Neural progenitor cell (in vitro differentiated cells): Measurements from ENCODE around the gene ANKRD2. TPM values are rescaled to one million over a fixed set of nuclear protein-coding genes. Genes with fewer than 3 reads are reported as not detected.
"Not testable (repeated sequence)": the region's sequence is repeated elsewhere in the genome, so short reads cannot be mapped to it uniquely, and the experiment has no call there.

ENCODE experiments used
- DNase-seq: peaks from one replicate; pipeline ENCODE4 v3.0.0-alpha.2; 2016; ENCODE audit warnings: low spot score
- H2AFZ ChIP-seq: fragments of 200-600 bp; sonication (generic); replicated peaks from 2 replicates; pipeline ENCODE4 v1.6.1; 2016; ENCODE audit warnings: antibody characterized with exemption
- H3F3A ChIP-seq: fragments of 200-600 bp; sonication (generic); 2 replicates; pipeline ENCODE4 v1.6.1; 2016; ENCODE audit warnings: antibody characterized with exemption, low read depth
- H3K27ac ChIP-seq: fragments of 200-600 bp; sonication (generic); 2 replicates; pipeline ENCODE4 v1.5.1; 2016; ENCODE audit warnings: mild to moderate bottlenecking
- H3K27me3 ChIP-seq: fragments of 200-600 bp; sonication (generic); 2 replicates; pipeline ENCODE4 v1.6.1; 2016; ENCODE audit warnings: mild to moderate bottlenecking, moderate library complexity
- H3K36me3 ChIP-seq: fragments of 200-600 bp; sonication (generic); 2 replicates; pipeline ENCODE4 v1.5.1; 2016
- H3K4me1 ChIP-seq: fragments of 200-600 bp; sonication (generic); 2 replicates; pipeline ENCODE4 v1.6.1; 2016; ENCODE audit warnings: mixed run types
- H3K4me2 ChIP-seq: fragments of 200-600 bp; sonication (generic); 2 replicates; pipeline ENCODE4 v1.6.1; 2016
- H3K4me3 ChIP-seq: fragments of 200-600 bp; sonication (generic); 2 replicates; pipeline ENCODE4 v1.5.1; 2016
- H3K79me2 ChIP-seq: fragments of 200-600 bp; sonication (generic); 2 replicates; pipeline ENCODE4 v1.6.1; 2016; ENCODE audit warnings: low read depth
- H3K9ac ChIP-seq: fragments of 200-600 bp; sonication (generic); 2 replicates; pipeline ENCODE4 v1.6.1; 2016
- H3K9me3 ChIP-seq: fragments of 200-600 bp; sonication (generic); 2 replicates; pipeline ENCODE4 v1.5.1; 2016; ENCODE audit warnings: low read depth
- H4K20me1 ChIP-seq: fragments of 200-600 bp; sonication (generic); 2 replicates; pipeline ENCODE4 v1.6.1; 2016; ENCODE audit warnings: low read depth
- H3K27ac Mint-ChIP-seq: 3 replicates; pipeline ENCODE4 v1.8.0; 2021; ENCODE audit warnings: mixed read lengths
- H3K27me3 Mint-ChIP-seq: 2 replicates; pipeline ENCODE4 v1.8.0; 2022; ENCODE audit warnings: low read depth, mild to moderate bottlenecking, inconsistent platforms, moderate library complexity, mixed read lengths; ENCODE audit not compliant: insufficient read depth
- H3K36me3 Mint-ChIP-seq: 3 replicates; pipeline ENCODE4 v1.8.0; 2021; ENCODE audit warnings: mixed read lengths
- H3K4me1 Mint-ChIP-seq: 3 replicates; pipeline ENCODE4 v1.8.0; 2021; ENCODE audit warnings: mixed read lengths
- H3K4me3 Mint-ChIP-seq: 3 replicates; pipeline ENCODE4 v1.8.0; 2021; ENCODE audit warnings: mild to moderate bottlenecking, moderate library complexity, mixed read lengths
- H3K9me3 Mint-ChIP-seq: 3 replicates; pipeline ENCODE4 v1.8.0; 2020; ENCODE audit warnings: mixed read lengths
- EZH2 ChIP-seq: fragments of 200-600 bp; sonication (generic); IDR thresholded peaks from 2 replicates; pipeline ENCODE4 v1.6.1; 2017; ENCODE audit warnings: antibody characterized with exemption, mild to moderate bottlenecking, moderate library complexity
- EZH2phosphoT487 ChIP-seq: fragments of 200-600 bp; sonication (generic); IDR thresholded peaks from 2 replicates; pipeline ENCODE4 v1.6.1; 2017; ENCODE audit warnings: antibody characterized with exemption
- total RNA-seq: library from RNA; depleted of rRNA; stranded (reverse); fragments of >200 nt; gene quantifications from 2 replicates; pipeline ENCODE4 v1.2.3, GENCODE V29; 2015; ENCODE audit warnings: low replicate concordance
- TF ChIP-seq, protein P1 (sequence below): fragments of 200-600 bp; sonication (generic); IDR thresholded peaks from 2 replicates; pipeline ENCODE4 v1.5.1; 2017; ENCODE audit warnings: antibody characterized with exemption, mild to moderate bottlenecking

The ANKRD2 gene
- total RNA-seq, 1 donor from 2014 or later: not detected

- Histone ChIP-seq H3K36me3 (no peaks in the 10 kb centered on the region), H3K27ac (no peak overlapping the region), H3K27me3 (no peaks in the 10 kb centered on the region), H3K4me1 (no peaks in the 10 kb centered on the region), H3F3A (no peaks in the 10 kb centered on the region), H3K9ac (no peak overlapping the region), H2AFZ (no peak overlapping the region), H3K4me3 (no peak overlapping the region), H3K4me2 (no peak overlapping the region), H3K79me2 (no peaks in the 10 kb centered on the region), H4K20me1 (peaks cover 6% of the 10 kb centered on the region), H3K9me3 (no peaks in the 10 kb centered on the region)
- peaks cover 2% of the 10 kb centered on the region for H3K4me1 Mint-ChIP-seq
- no peak overlapping the region for H3K27ac Mint-ChIP-seq
- no peak overlapping the region for H3K4me3 Mint-ChIP-seq
- H3K36me3 Mint-ChIP-seq: peaks cover 6% of the 10 kb centered on the region
- TF ChIP-seq EZH2: no peak
- TF ChIP-seq, protein P1, sequence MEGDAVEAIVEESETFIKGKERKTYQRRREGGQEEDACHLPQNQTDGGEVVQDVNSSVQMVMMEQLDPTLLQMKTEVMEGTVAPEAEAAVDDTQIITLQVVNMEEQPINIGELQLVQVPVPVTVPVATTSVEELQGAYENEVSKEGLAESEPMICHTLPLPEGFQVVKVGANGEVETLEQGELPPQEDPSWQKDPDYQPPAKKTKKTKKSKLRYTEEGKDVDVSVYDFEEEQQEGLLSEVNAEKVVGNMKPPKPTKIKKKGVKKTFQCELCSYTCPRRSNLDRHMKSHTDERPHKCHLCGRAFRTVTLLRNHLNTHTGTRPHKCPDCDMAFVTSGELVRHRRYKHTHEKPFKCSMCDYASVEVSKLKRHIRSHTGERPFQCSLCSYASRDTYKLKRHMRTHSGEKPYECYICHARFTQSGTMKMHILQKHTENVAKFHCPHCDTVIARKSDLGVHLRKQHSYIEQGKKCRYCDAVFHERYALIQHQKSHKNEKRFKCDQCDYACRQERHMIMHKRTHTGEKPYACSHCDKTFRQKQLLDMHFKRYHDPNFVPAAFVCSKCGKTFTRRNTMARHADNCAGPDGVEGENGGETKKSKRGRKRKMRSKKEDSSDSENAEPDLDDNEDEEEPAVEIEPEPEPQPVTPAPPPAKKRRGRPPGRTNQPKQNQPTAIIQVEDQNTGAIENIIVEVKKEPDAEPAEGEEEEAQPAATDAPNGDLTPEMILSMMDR: no peak
- TF ChIP-seq EZH2phosphoT487: no peak
- peaks cover 6% of the 10 kb centered on the region for H3K9me3 Mint-ChIP-seq
- no peak for DNase-seq
- H3K27me3 Mint-ChIP-seq: peaks cover 5% of the 10 kb centered on the region
Measured at GRCh38 chr10:97525683-97526110, 46.9 kb upstream of the ANKRD2 start.

- H3K27ac ChIP-seq, H3K27ac Mint-ChIP-seq, H3K9ac ChIP-seq, H3K79me2 ChIP-seq, H3K9me3 Mint-ChIP-seq, H3K36me3 ChIP-seq, H3K27me3 ChIP-seq, H3K9me3 ChIP-seq, H3K4me3 Mint-ChIP-seq, H3F3A ChIP-seq, H3K36me3 Mint-ChIP-seq, H3K4me1 ChIP-seq, H3K4me2 ChIP-seq, H3K4me3 ChIP-seq, H3K27me3 Mint-ChIP-seq, H4K20me1 ChIP-seq, H2AFZ ChIP-seq, DNase-seq: not testable (repeated sequence)
- peaks cover 18% of the 10 kb centered on the region for H3K4me1 Mint-ChIP-seq
Measured at GRCh38 chr10:97528876-97529275, 43.7 kb upstream of the ANKRD2 start.

DNA sequence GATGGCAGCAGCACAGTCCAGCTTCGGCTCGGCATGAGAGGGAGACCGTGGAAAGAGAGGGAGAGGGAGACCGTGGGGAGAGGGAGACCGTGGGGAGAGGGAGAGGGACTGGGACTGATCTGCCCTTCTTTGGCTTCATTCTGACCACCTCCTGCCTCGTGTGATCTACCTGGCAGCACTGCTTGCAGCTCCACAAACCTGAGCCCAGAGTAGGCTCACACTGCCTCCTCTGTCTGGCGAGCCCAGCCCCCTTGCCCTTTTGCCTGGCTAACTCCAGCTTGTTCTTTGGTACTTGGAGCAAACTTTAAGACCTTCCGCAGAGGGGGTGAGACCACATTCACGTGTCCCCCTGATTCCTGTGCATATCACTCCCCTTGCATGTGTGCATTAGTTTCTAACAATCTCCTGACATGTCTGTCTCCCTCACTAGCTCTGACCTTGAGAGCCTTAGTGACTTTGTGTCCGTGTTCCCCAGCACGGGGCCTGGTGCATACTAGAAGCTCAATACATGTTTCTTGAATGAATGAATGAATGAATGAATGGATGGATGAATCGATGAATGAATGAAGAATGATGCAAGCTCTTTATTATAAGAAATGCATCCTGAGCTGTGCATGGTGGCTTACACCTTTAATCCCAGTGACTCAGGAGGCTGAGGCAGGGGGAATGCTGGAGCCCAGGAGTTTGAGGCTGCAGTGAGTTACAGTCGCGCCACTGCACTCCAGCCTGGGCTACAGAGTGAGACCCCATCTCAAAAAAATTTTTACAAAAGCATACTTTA lies 42.7 kb upstream of the ANKRD2 start:
- no peak overlapping the region for H3K27ac ChIP-seq
- H3K27me3 ChIP-seq: no peaks in the 10 kb centered on the region
- H3F3A ChIP-seq: no peaks in the 10 kb centered on the region
- H3K4me3 ChIP-seq: no peak overlapping the region
- Mint-ChIP-seq H3K4me3 (no peak overlapping the region), H3K36me3 (peaks cover 6% of the 10 kb centered on the region), H3K27ac (peak overlapping the region; percentile 25), H3K4me1 (peaks cover 21% of the 10 kb centered on the region), H3K9me3 (peaks cover 6% of the 10 kb centered on the region), H3K27me3 (peaks cover 2% of the 10 kb centered on the region)
- no peaks in the 10 kb centered on the region for H3K36me3 ChIP-seq
- no peaks in the 10 kb centered on the region for H3K4me1 ChIP-seq
- no peak for DNase-seq
- H2AFZ ChIP-seq: no peak overlapping the region
- TF ChIP-seq, protein P1: no peak
- TF ChIP-seq EZH2 (no peak), EZH2phosphoT487 (no peak)
- no peak overlapping the region for H3K4me2 ChIP-seq
- no peak overlapping the region for H3K9ac ChIP-seq
- H3K9me3 ChIP-seq: no peaks in the 10 kb centered on the region
- no peaks in the 10 kb centered on the region for H4K20me1 ChIP-seq
- H3K79me2 ChIP-seq: no peaks in the 10 kb centered on the region

DNA sequence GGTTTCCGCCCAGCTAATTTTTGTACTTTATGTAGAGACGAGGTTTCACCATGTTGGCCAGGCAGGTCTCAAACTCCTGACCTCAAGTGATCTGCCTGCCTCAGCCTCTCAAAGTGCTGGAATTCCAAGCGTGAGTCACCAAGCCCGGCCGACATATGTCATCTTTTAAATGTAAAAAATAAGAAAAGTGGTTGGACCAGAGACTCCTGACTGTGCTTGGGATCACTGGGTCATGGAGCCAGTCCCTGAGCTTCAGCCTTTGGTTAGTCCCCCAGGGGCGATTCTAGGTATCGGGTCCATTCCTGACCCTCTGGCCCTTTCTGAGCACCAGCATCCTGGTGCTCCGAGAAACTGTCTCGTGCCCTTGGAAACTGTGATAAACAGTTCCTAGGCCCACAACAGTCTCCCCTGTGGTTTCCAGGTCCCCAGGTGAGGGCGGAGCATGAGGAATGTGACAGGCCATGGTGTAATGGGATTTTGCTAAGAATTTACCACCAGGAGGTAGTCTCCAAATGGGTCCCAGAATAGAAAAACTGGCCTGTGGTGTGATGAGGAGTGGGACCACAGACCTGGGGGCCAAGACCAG lies 41.1 kb upstream of the ANKRD2 start:
- H3K27ac Mint-ChIP-seq: peak overlapping the region; percentile 84

More for the DNA sequence above, 41.1 kb upstream of the ANKRD2 start:
- Mint-ChIP-seq H3K4me1 (peaks cover 21% of the 10 kb centered on the region), H3K27me3 (peaks cover 2% of the 10 kb centered on the region), H3K36me3 (peaks cover 4% of the 10 kb centered on the region), H3K4me3 (no peak overlapping the region), H3K9me3 (peaks cover 6% of the 10 kb centered on the region)
- H3K27ac ChIP-seq: no peak overlapping the region
- H3K4me3 ChIP-seq: no peak overlapping the region
- H3K4me1 ChIP-seq: no peaks in the 10 kb centered on the region
- H3F3A ChIP-seq: no peaks in the 10 kb centered on the region
- H3K4me2 ChIP-seq: no peak overlapping the region
- TF ChIP-seq EZH2: no peak
- TF ChIP-seq, protein P1: no peak
- TF ChIP-seq EZH2phosphoT487: no peak
- no peaks in the 10 kb centered on the region for H3K27me3 ChIP-seq
- no peaks in the 10 kb centered on the region for H3K36me3 ChIP-seq
- no peak for DNase-seq
- H3K79me2 ChIP-seq: no peaks in the 10 kb centered on the region
- no peak overlapping the region for H2AFZ ChIP-seq
- H3K9me3 ChIP-seq: no peaks in the 10 kb centered on the region
- H3K9ac ChIP-seq: no peak overlapping the region
- H4K20me1 ChIP-seq: no peaks in the 10 kb centered on the region
